ENCODE results near the gene NRP2. TPM values are rescaled to one million over a fixed set of nuclear protein-coding genes. Genes with fewer than 3 reads are reported as not detected.

The NRP2 gene
- total and polyA plus RNA-seq, 4 experiments from 2014 or later = 1.1 to 2.1 TPM; not detected in 2

DNA sequence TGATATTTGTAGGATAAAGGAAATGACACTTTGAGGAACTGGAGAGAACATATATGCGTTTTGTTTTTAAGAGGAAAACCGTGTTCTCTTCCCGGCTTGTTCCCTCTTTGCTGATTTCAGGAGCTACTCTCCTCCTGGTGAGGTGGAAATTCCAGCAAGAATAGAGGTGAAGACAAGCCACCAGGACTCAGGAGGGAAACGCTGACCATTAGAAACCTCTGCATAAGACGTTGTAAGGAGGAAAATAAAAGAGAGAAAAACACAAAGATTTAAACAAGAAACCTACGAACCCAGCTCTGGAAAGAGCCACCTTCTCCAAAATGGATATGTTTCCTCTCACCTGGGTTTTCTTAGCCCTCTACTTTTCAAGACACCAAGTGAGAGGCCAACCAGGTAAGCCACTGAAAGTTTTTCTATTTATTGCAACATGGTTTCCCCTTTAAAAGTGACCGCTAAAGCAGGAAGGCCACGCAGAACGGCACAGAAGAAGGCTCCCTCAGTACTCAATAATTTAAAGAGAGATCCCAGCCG, 735 bp downstream of the NRP2 start:
- ChIA-PET CTCF (ENCODE audit: partially characterized antibody) (interaction anchor here (1.4 kb wide), 1 partner anchor 105 kb away, joined by 3 read pairs; no protein-coding TSS in a partner anchor), POLR2A (ENCODE audit: partially characterized antibody) (no interaction called here)
- Mint-ChIP-seq H3K27me3 (peaks cover 45 to 51% of the 10 kb centered on the region in 2 donors), H3K9me3 (no peaks in the 10 kb centered on the region), H3K27ac (no peak overlapping the region), H3K4me3 (peak overlapping the region; percentile 10 to 70 (median 53)), H3K4me1 (peaks cover 6 to 46% (median 30%) of the 10 kb centered on the region in 4 donors), H3K36me3 (no peaks in the 10 kb centered on the region)
- Histone ChIP-seq H3K27ac (ENCODE audit: low read depth, low read length) (no peak overlapping the region), H3K4me1 (ENCODE audit: insufficient read depth, low read length) (peaks cover 22% of the 10 kb centered on the region), H3K9me3 (ENCODE audit: control insufficient read depth in 1 of 2, low read length in 2 of 2) (no peaks in the 10 kb centered on the region), H3K27me3 (ENCODE audit: insufficient read depth, low read length) (peaks cover 22% of the 10 kb centered on the region), H3K36me3 (ENCODE audit: insufficient read depth, low read length) (no peaks in the 10 kb centered on the region), H3K4me3 (ENCODE audit: low read length in 2 of 2) (no peak overlapping the region)
- DNase-seq = no peak
- intact Hi-C loops (cut with micrococcal nuclease) = loop anchor here (5.0 kb wide), 1 partner anchor 991 kb away; no protein-coding TSS in a partner anchor

DNA sequence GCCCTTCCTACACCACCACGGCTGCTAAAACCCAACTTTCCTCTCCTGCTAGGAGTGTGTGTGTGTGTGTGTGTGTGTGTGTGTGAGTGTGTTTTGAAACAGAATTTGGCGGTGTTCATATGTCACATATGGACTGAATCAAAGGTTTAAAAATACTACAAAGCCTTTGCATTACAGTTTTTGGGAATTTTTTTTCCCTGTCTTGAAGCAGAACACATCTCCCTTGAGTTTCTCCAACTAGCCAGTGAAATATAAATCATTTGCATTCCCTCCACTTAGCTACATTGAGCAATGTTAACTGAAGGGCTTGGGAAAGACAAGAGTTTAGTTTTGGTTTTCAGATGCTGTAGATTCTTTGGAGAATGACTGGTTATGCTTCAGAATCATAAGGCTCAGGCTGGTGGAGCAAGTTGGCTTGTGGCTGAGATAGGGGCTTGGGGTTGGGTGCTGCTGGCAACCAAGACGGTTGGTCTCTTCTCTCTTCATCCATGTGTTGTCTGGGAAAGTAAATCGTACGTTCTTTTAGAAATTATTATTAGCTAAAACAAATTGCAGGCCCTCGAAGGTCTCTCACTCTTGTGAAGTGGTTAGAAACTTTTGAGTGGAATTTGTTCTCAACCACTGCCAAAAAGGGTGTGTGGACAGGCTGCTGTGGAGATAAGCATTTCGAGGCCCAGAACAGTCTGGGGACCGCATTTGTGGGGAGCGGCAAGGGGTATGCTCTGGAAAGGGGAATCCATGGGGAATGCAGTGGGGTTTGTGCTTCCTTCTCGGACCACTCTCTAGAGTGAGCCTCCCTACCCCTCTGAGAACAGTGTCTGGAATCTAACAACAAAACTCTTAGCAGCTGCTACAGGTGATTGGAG, 1.4 kb downstream of the NRP2 start:
- H3K4me1 ChIP-seq (ENCODE audit: insufficient read depth, low read length) = peaks cover 22% of the 10 kb centered on the region
- H3K9me3 Mint-ChIP-seq = no peaks in the 10 kb centered on the region
- H3K4me3 Mint-ChIP-seq = peak overlapping the region in 5 of 8 donors; percentile 15 to 70 (median 46)
- H3K4me3 ChIP-seq (ENCODE audit: low read length in 2 of 2) = no peak overlapping the region
- H3K27ac Mint-ChIP-seq = no peak overlapping the region
- peaks cover 6 to 46% (median 30%) of the 10 kb centered on the region in 4 donors for H3K4me1 Mint-ChIP-seq
- no peak overlapping the region for H3K27ac ChIP-seq (ENCODE audit: low read depth, low read length)
- no peak for DNase-seq
- no peaks in the 10 kb centered on the region for H3K9me3 ChIP-seq (ENCODE audit: control insufficient read depth in 1 of 2, low read length in 2 of 2)
- POLR2A ChIA-PET (ENCODE audit: partially characterized antibody) = interaction anchor here (0.7 kb wide), 1 partner anchor 133 kb away, joined by 3 read pairs; no protein-coding TSS in a partner anchor
- peaks cover 43 to 54% of the 10 kb centered on the region in 2 donors for H3K27me3 Mint-ChIP-seq
- peaks cover 22% of the 10 kb centered on the region for H3K27me3 ChIP-seq (ENCODE audit: insufficient read depth, low read length)
- no peaks in the 10 kb centered on the region for H3K36me3 Mint-ChIP-seq
- no peaks in the 10 kb centered on the region for H3K36me3 ChIP-seq (ENCODE audit: insufficient read depth, low read length)
- CTCF ChIA-PET (ENCODE audit: partially characterized antibody) = interaction anchor here (0.7 to 1.4 kb wide), 2 partner anchors 106 to 1059 kb away, joined by 3 read pairs; no protein-coding TSS in a partner anchor
- intact Hi-C loops (cut with micrococcal nuclease) = loop anchor here (5.0 kb wide), 1 partner anchor 991 kb away; no protein-coding TSS in a partner anchor

DNA sequence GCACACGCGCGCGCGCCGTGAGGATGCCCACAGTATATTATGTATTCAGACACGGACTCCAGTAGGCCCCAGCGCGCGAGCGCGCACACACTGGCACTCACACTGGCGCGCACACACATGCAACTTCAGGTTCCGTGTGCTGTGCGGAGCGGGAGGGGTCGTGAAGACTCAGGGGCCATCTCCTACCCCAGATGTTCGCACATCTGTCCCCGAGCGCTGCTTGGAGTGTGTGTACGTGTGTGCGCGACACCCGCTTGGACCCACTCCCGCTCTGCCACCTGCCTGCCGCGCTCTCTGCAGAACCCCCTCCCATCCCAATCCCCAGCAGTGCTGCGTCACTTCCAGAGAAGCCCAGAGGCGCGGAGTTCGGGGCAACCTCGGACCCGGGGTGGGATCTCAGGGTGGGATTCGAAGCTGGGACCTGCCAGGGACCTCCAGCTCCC, 2.6 kb downstream of the NRP2 start:
- POLR2A ChIA-PET (ENCODE audit: partially characterized antibody) = no interaction called here
- peaks cover 22% of the 10 kb centered on the region for H3K27me3 ChIP-seq (ENCODE audit: insufficient read depth, low read length)
- no peak overlapping the region for H3K27ac ChIP-seq (ENCODE audit: low read depth, low read length)
- Mint-ChIP-seq H3K4me3 (peak overlapping the region in 3 of 8 donors; percentile 23 to 57 (median 26)), H3K36me3 (no peaks in the 10 kb centered on the region), H3K9me3 (no peaks in the 10 kb centered on the region), H3K27ac (no peak overlapping the region), H3K4me1 (peaks cover 6 to 45% (median 30%) of the 10 kb centered on the region in 4 donors), H3K27me3 (peaks cover 46 to 54% of the 10 kb centered on the region in 2 donors)
- no peaks in the 10 kb centered on the region for H3K36me3 ChIP-seq (ENCODE audit: insufficient read depth, low read length)
- intact Hi-C loops (cut with micrococcal nuclease) = loop anchor here (5.0 kb wide), 1 partner anchor 993 kb away; no protein-coding TSS in a partner anchor
- H3K9me3 ChIP-seq (ENCODE audit: control insufficient read depth in 1 of 2, low read length in 2 of 2) = no peaks in the 10 kb centered on the region
- DNase-seq = no peak
- CTCF ChIA-PET (ENCODE audit: partially characterized antibody) = no interaction called here
- H3K4me1 ChIP-seq (ENCODE audit: insufficient read depth, low read length) = peaks cover 22% of the 10 kb centered on the region
- no peak overlapping the region for H3K4me3 ChIP-seq (ENCODE audit: low read length in 2 of 2)

DNA sequence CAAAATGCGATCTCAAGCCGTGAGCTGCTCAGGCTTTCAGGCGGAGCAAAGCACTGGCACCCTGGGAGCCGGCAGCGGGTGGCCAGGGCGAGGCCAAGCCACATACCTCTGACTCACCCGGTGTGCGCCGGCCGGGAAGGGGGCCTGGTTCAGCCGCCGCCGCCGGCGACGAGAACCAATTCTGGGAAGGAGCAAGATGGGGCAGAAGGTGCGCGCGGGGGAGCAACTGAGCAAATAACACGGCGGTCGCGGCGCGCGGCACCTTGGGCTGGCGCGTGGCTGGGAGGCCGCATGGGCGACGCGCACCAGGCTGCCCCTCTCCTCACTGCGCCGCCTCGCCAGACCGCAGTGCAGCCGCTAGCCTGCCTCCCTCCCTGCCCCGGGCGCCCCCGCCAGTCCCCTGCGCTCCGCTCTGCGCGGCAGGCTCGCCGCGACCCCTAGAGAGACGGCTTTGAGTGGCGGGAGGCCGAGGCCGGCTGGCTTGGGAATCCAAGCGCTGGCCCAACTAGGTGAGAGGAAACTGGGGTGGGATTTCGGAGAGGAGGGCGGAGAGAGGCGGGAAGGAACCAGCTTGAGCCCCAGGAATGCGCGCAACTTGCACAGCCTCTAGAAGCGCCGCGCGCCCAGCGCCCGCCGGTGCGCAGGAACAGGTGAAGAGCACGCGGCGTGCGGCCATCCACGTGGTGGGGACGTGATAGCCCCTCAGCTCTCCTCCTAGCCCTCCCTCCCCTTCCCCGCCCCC, 3.2 kb downstream of the NRP2 start:
- ChIA-PET POLR2A (ENCODE audit: partially characterized antibody) (no interaction called here), CTCF (ENCODE audit: partially characterized antibody) (no interaction called here)
- peaks cover 4 to 42% (median 29%) of the 10 kb centered on the region in 4 donors for H3K4me1 Mint-ChIP-seq
- Histone ChIP-seq H3K4me1 (ENCODE audit: insufficient read depth, low read length) (peaks cover 22% of the 10 kb centered on the region), H3K36me3 (ENCODE audit: insufficient read depth, low read length) (no peaks in the 10 kb centered on the region), H3K27me3 (ENCODE audit: insufficient read depth, low read length) (peaks cover 22% of the 10 kb centered on the region), H3K27ac (ENCODE audit: low read depth, low read length) (no peak overlapping the region), H3K9me3 (ENCODE audit: control insufficient read depth in 1 of 2, low read length in 2 of 2) (no peaks in the 10 kb centered on the region), H3K4me3 (ENCODE audit: low read length in 2 of 2) (no peak overlapping the region)
- H3K9me3 Mint-ChIP-seq = no peaks in the 10 kb centered on the region
- peaks cover 46 to 51% of the 10 kb centered on the region in 2 donors for H3K27me3 Mint-ChIP-seq
- DNase-seq = no peak
- H3K27ac Mint-ChIP-seq = no peak overlapping the region
- intact Hi-C loops (cut with micrococcal nuclease) = no loop called here
- H3K36me3 Mint-ChIP-seq = no peaks in the 10 kb centered on the region
- peak overlapping the region in 7 of 8 donors; percentile 42 to 77 (median 60) for H3K4me3 Mint-ChIP-seq

DNA sequence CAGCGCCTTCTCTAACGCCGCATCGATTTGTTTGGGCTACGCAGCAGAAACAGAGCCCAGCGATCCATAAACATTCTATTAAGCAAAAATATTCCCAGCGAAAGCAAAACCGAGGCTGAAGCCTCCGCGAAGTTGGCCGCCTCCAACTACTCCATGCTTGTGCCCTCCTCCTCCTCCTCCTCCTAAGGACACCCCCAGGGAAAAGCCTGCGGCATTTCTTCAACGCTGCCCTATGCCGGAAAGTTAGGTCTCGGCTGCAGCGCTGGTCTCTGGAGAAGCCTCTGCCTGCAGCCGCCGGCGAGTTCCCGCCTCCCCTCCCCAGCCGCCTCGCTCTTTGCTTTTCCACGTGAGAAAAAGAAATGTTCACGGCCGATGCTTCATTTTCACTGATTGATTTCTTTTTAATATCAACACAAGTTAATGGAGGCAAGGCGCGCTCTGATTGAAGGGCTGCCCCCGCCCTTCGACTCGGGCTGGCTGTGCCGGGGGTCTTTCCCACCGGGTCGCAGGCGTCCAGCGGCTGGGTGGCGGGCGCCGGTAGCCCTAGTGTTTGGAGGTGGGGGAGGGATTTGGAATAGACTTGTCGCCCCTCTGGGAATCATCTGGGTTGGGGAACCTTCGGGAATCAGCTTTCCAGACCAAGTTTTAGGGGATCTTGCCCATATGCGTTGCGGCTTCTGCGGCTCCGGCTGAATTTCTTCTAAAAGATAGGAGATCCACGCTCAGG, 3.9 kb downstream of the NRP2 start:
- intact Hi-C loops (cut with micrococcal nuclease) = no loop called here
- Mint-ChIP-seq H3K27me3 (peaks cover 41 to 52% of the 10 kb centered on the region in 2 donors), H3K4me1 (peaks cover 4 to 42% (median 29%) of the 10 kb centered on the region in 4 donors), H3K36me3 (no peaks in the 10 kb centered on the region), H3K4me3 (peak overlapping the region; percentile 25 to 77 (median 58)), H3K9me3 (no peaks in the 10 kb centered on the region), H3K27ac (no peak overlapping the region)
- CTCF ChIA-PET (ENCODE audit: partially characterized antibody) = no interaction called here
- H3K4me1 ChIP-seq (ENCODE audit: insufficient read depth, low read length) = peaks cover 22% of the 10 kb centered on the region
- peaks cover 22% of the 10 kb centered on the region for H3K27me3 ChIP-seq (ENCODE audit: insufficient read depth, low read length)
- H3K4me3 ChIP-seq (ENCODE audit: low read length in 2 of 2) = no peak overlapping the region
- H3K9me3 ChIP-seq (ENCODE audit: control insufficient read depth in 1 of 2, low read length in 2 of 2) = no peaks in the 10 kb centered on the region
- no peak for DNase-seq
- H3K27ac ChIP-seq (ENCODE audit: low read depth, low read length) = no peak overlapping the region
- no peaks in the 10 kb centered on the region for H3K36me3 ChIP-seq (ENCODE audit: insufficient read depth, low read length)
- POLR2A ChIA-PET (ENCODE audit: partially characterized antibody) = interaction anchor here (0.7 kb wide), 1 partner anchor 804 kb away, joined by 3 read pairs; no protein-coding TSS in a partner anchor

DNA sequence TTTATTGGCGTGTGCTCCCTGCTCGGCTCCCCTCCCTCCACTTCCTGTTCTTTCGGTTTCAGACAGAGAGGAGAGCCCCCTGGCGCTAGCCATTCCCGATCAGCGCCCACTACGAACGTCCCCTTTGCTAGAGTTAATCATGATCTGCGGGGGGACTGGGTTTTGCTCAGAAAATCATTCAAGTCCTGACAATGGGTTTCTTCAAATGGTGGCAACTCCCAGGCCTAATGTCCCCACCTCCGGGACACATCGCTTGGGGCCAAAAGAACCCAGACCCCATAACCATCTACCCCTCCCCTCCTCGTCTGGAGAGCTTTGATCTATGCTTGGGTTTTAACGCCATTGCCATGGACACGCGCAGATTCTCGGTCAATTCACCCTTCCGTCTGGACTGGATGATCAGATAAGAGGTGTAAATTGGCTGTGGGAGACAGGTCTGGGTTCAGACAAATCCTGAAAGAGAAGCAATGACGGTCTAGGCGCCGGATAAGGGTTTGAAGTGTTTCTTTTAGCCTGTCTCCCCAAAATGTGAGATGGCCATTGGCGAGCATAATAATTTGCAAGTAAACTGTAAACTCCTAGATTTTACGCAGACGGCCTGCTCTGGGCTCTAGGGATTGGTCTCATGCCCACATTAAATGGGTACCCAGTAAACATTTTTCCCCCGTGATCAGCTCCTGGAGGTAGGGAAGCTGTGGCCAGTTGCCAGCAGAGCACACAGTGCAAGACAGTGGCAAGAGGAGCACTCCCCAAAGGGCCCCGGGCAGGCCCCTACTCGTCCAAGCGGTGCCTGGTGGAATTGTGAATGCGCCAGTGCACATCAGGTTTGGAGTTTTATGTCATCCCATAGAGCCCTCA, 4.7 kb downstream of the NRP2 start:
- H3K9me3 Mint-ChIP-seq = no peaks in the 10 kb centered on the region
- ChIA-PET CTCF (ENCODE audit: partially characterized antibody) (no interaction called here), POLR2A (ENCODE audit: partially characterized antibody) (interaction anchor here (0.7 kb wide), 1 partner anchor 805 kb away, joined by 3 read pairs; no protein-coding TSS in a partner anchor)
- no peaks in the 10 kb centered on the region for H3K36me3 Mint-ChIP-seq
- peaks cover 16% of the 10 kb centered on the region for H3K27me3 ChIP-seq (ENCODE audit: insufficient read depth, low read length)
- H3K4me1 ChIP-seq (ENCODE audit: insufficient read depth, low read length) = peaks cover 15% of the 10 kb centered on the region
- H3K27me3 Mint-ChIP-seq = peaks cover 36 to 46% of the 10 kb centered on the region in 2 donors
- H3K9me3 ChIP-seq (ENCODE audit: control insufficient read depth in 1 of 2, low read length in 2 of 2) = no peaks in the 10 kb centered on the region
- no peak overlapping the region for H3K27ac ChIP-seq (ENCODE audit: low read depth, low read length)
- H3K36me3 ChIP-seq (ENCODE audit: insufficient read depth, low read length) = no peaks in the 10 kb centered on the region
- no peak overlapping the region for H3K27ac Mint-ChIP-seq
- intact Hi-C loops (cut with micrococcal nuclease) = no loop called here
- peaks cover 4 to 36% (median 22%) of the 10 kb centered on the region in 4 donors for H3K4me1 Mint-ChIP-seq
- H3K4me3 ChIP-seq (ENCODE audit: low read length in 2 of 2) = no peak overlapping the region
- no peak for DNase-seq
- H3K4me3 Mint-ChIP-seq = peak overlapping the region in 7 of 8 donors; percentile 9 to 75 (median 24)
